ENCODE measurements around the gene PTER. TPM values are rescaled to one million over a fixed set of nuclear protein-coding genes. Genes with fewer than 3 reads are reported as not detected.

The PTER gene
- polyA plus RNA-seq, 1 donor = 21.6 TPM

- DNase-seq = no peak
Observed at GRCh38 chr10:16536155-16536554, 99.3 kb downstream of the PTER start.

DNA sequence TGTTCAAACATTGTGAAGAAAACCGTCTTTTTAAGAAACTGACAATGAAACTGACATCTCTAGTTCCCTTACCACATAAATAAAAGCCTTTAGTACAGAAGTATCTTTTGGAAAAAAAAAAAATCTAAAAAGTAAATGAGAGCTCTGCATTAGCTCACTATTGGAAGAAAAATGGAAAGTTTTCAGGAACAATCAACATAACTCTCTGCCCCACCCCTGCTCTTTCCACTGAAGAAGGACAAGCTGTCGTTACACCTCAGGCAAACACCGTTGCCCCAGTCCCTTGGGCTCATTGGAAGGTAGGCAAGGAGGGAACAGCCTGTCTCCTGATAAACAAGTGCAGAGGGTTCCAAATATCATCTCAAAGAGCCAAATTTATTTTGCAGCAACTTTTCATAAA, 107.3 kb downstream of the PTER start:
- DNase-seq = no peak

GRCh38 chr10:16544591-16544990, 107.8 kb downstream of the PTER start:
- no peak for DNase-seq

GRCh38 chr10:16545116-16545736, 108.4 kb downstream of the PTER start:
- DNase-seq = no peak

- no peak for DNase-seq
Observed at GRCh38 chr10:16547973-16548372, 111.2 kb downstream of the PTER start.

- no peak for DNase-seq
Observed at GRCh38 chr10:16559236-16559773, 122.5 kb downstream of the PTER start.

DNA sequence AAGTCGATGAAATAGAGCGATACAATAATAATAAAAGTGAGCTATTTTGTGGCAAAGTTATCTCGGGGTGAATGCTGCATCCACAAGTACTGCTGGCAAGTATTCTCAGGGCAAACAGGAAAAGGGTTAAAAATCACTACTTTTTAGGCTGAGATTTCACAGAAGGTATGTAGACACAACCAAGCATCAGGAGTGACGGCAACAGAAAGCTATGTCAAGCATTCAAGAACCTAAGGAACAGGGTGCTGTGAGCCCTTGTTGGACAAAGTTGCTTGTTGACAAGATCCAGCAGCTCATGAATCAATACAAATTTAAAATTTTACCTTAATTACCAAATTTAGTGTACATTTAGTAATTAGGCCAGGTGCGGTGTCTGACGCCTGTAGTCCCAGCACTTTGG, 126.1 kb downstream of the PTER start:
- DNase-seq = no peak

Other genes starting within 250 kb of the PTER start
- 0.40 TPM for gene C1QL3, start 84.9 kb downstream of the PTER start, polyA plus RNA-seq (ENCODE audit: insufficient read length)

All from left kidney (tissue), 2 donors.